Mesendoderm (in vitro differentiated cells): ENCODE measurements around the gene TP73.
"Not testable (repeated sequence)": the region's sequence is repeated elsewhere in the genome, so short reads cannot be mapped to it uniquely, and the experiment has no call there.

Source experiments
- DNase-seq: peaks from one replicate; pipeline ENCODE4 v3.0.0; 2013
- H2AK5ac ChIP-seq: 2 replicates; pipeline ENCODE4 v1.6.1; 2013; ENCODE audit warnings: low read length, inconsistent platforms
- H2BK120ac ChIP-seq: 2 replicates; pipeline ENCODE4 v1.6.1; 2013; ENCODE audit warnings: low read depth, mild to moderate bottlenecking, low read length, moderate library complexity, mixed read lengths
- H2BK15ac ChIP-seq: replicated peaks from 2 replicates; pipeline ENCODE4 v1.6.1; 2013; ENCODE audit warnings: low read depth, mild to moderate bottlenecking, moderate library complexity
- H2BK5ac ChIP-seq: 2 replicates; pipeline ENCODE4 v1.6.1; 2013; ENCODE audit warnings: low read length, inconsistent platforms
- H3K18ac ChIP-seq: 2 replicates; pipeline ENCODE4 v1.6.1; 2013; ENCODE audit warnings: mild to moderate bottlenecking, low read length, mixed read lengths
- H3K23ac ChIP-seq: one replicate; pipeline ENCODE4 v1.6.1; 2013; ENCODE audit warnings: low read length
- H3K27ac ChIP-seq: 2 replicates; pipeline ENCODE4 v1.5.1; 2013; ENCODE audit warnings: low read depth, mild to moderate bottlenecking, inconsistent platforms, low read length, moderate library complexity
- H3K27me3 ChIP-seq: 2 replicates; pipeline ENCODE4 v1.6.1; 2013; ENCODE audit warnings: low read length, control low read depth, mild to moderate bottlenecking, inconsistent platforms; ENCODE audit not compliant: insufficient read depth, poor library complexity
- H3K36me3 ChIP-seq: 2 replicates; pipeline ENCODE4 v1.6.1; 2013; ENCODE audit warnings: low read length, inconsistent platforms; ENCODE audit not compliant: control insufficient read depth, insufficient read depth
- H3K4ac ChIP-seq: one replicate; pipeline ENCODE4 v1.6.1; 2013; ENCODE audit warnings: low read depth, mild to moderate bottlenecking, low read length, moderate library complexity
- H3K4me1 ChIP-seq: 2 replicates; pipeline ENCODE4 v1.6.1; 2013; ENCODE audit warnings: low read depth, low read length, inconsistent platforms; ENCODE audit not compliant: control insufficient read depth
- H3K4me2 ChIP-seq: 2 replicates; pipeline ENCODE4 v1.6.1; 2013; ENCODE audit warnings: low read length
- H3K4me3 ChIP-seq: 2 replicates; pipeline ENCODE4 v1.5.1; 2013; ENCODE audit warnings: mild to moderate bottlenecking, low read length
- H3K56ac ChIP-seq: one replicate; pipeline ENCODE4 v1.6.1; 2013; ENCODE audit warnings: low read length
- H3K79me1 ChIP-seq: 2 replicates; pipeline ENCODE4 v1.6.1; 2013; ENCODE audit warnings: low read length, inconsistent platforms
- H3K79me2 ChIP-seq: 2 replicates; pipeline ENCODE4 v1.6.1; 2013; ENCODE audit warnings: mild to moderate bottlenecking, low read length; ENCODE audit not compliant: control insufficient read depth, insufficient read depth
- H3K9ac ChIP-seq: 2 replicates; pipeline ENCODE4 v1.6.1; 2013; ENCODE audit warnings: low read length, inconsistent platforms
- H4K5ac ChIP-seq: one replicate; pipeline ENCODE4 v1.6.1; 2013; ENCODE audit warnings: low read length
- H4K8ac ChIP-seq: one replicate; pipeline ENCODE4 v1.6.1; 2013; ENCODE audit warnings: low read depth, mild to moderate bottlenecking, control low read depth, low read length, moderate library complexity
- WGBS: extraction: QIAGEN DNeasy Blood & Tissue Kit; methylation state at CpG from one replicate; pipeline ENCODE4 v1.1.7; 2013; ENCODE audit warnings: low lambda C conversion rate, missing lambda C conversion rate; ENCODE audit not compliant: insufficient coverage; ENCODE audit errors: extremely low coverage; 5-methylcytosine and 5-hydroxymethylcytosine counted together

Gene TP73

DNA sequence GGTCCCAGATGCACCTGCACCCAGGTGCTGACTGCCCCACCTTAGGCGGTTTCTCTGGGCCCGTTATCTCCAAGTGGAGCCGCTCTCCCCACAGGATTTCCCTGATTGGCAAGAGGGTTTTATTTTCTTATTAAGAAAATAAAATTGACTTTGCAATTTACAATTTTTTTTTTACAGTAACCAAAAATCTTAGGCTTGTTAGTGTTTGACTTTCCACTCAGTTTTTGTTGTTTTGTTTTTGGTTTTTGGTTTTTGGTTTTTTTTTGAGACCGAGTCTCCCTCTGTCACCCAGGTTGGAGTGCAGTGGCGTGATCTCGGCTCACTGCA, 95.2 kb downstream of the TP73 start:
- WGBS = no CpG with 5 or more reads among the region's 6 CpGs
- Histone ChIP-seq H3K23ac (no peak overlapping the region), H3K4me3 (no peak overlapping the region), H2BK15ac (no peak overlapping the region), H4K8ac (no peak overlapping the region), H2BK5ac (no peak overlapping the region), H3K27me3 (no peaks in the 10 kb centered on the region), H3K9ac (no peak overlapping the region), H3K27ac (no peak overlapping the region), H3K4ac (no peak overlapping the region), H3K56ac (no peak overlapping the region), H3K18ac (no peak overlapping the region), H3K4me2 (no peak overlapping the region), H2AK5ac (no peak overlapping the region), H2BK120ac (no peak overlapping the region), H3K36me3 (peaks cover 3% of the 10 kb centered on the region), H4K5ac (no peak overlapping the region), H3K4me1 (peaks cover 2% of the 10 kb centered on the region), H3K79me1 (peaks cover 12% of the 10 kb centered on the region), H3K79me2 (peaks cover 7% of the 10 kb centered on the region)
- DNase-seq = no peak

DNA sequence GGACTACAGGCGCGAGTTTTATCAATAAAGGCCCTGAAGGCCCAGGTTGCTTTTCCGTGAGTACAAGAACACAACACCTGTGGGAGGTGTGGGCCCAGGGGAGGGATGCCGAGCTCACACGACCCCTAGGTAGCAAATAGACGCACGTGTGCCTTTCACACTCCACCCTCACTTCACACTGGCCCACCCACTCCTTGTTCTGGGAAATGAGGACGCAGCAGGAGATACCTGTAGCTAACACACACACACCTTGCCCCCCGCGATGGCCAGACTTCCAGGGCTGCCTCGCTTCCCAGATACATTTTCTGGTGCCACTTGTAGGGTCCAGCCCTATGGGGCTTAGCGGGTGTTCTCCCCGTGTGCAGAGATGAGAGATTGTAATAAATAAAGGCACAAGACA, 95.6 kb downstream of the TP73 start:
- Histone ChIP-seq H4K8ac (no peak overlapping the region), H3K4me3 (no peak overlapping the region)

DNA sequence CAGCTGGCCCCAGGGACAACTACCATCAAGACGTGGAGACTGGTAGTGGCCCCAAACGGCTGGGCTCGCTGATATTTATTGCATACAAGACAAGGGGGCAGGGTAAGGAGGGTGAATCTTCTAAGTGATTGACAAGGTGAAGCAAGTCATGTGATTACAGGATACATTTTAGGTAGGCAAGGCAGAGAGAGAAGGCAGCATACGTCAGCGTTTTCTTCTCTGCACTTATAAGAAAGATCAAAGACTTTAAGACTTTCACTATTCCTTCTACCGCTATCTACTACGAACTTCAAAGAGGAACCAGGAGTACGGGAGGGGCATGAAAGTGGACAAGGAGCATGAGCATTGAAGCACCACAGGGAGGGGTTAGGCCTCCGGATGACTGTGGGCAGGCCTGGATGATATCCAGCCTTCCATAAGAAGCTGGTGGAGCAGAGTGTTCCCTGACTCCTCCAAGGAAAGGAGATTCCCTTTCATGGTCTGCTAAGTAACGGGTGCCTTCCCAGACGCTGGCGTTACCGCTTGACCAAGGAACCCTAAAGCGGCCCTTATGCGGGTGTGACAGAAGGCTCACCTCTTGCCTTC, 96.1 kb downstream of the TP73 start:
- H3K4me3 ChIP-seq, H3K4me2 ChIP-seq, H3K4me1 ChIP-seq, H3K27me3 ChIP-seq, H3K27ac ChIP-seq, H2BK120ac ChIP-seq, H2BK15ac ChIP-seq, H3K56ac ChIP-seq, H3K18ac ChIP-seq, H4K5ac ChIP-seq, H3K79me2 ChIP-seq, H4K8ac ChIP-seq, H3K23ac ChIP-seq, H3K36me3 ChIP-seq, H3K4ac ChIP-seq, DNase-seq, H2BK5ac ChIP-seq, H2AK5ac ChIP-seq, H3K9ac ChIP-seq: not testable (repeated sequence)
- no CpG with 5 or more reads among the region's 15 CpGs for WGBS
- H3K79me1 ChIP-seq = peaks cover 12% of the 10 kb centered on the region

More for the DNA sequence above, 95.6 kb downstream of the TP73 start:
- Histone ChIP-seq H3K4me1 (peaks cover 2% of the 10 kb centered on the region), H3K36me3 (peaks cover under 1% of the 10 kb centered on the region), H3K79me1 (peaks cover 12% of the 10 kb centered on the region), H2BK15ac (no peak overlapping the region), H2BK120ac (no peak overlapping the region), H3K23ac (no peak overlapping the region), H3K4me2 (no peak overlapping the region), H2AK5ac (no peak overlapping the region), H3K27me3 (no peaks in the 10 kb centered on the region), H3K56ac (no peak overlapping the region), H3K9ac (no peak overlapping the region), H2BK5ac (no peak overlapping the region), H3K18ac (no peak overlapping the region), H3K79me2 (peaks cover 7% of the 10 kb centered on the region), H3K27ac (no peak overlapping the region), H3K4ac (no peak overlapping the region), H4K5ac (no peak overlapping the region)
- DNase-seq = no peak
- WGBS = no CpG with 5 or more reads among the region's 13 CpGs

DNA sequence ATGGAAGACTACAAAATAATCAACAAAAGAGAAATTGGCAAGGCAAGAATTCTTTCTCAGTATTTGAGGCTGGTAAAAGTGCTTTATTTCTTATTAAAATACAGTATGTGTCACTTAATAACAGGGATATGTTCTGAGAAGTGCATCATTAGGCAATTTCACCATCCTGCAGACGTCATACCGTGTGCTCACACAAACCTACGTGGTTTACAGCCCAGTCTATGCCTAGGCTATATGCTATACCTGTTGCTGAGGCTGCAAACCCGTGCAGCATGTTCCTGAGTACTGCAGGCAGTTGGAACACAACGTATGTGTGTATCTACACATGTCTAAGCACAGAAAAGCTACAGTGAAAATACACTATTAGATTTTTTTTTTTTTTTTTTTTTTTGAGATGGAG, 97.2 kb downstream of the TP73 start:
- no peak overlapping the region for H3K27ac ChIP-seq
- H3K79me1 ChIP-seq = peaks cover 12% of the 10 kb centered on the region
- H4K8ac ChIP-seq = no peak overlapping the region
- no CpG with 5 or more reads among the region's 5 CpGs for WGBS
- no peak overlapping the region for H3K9ac ChIP-seq
- no peak overlapping the region for H2BK5ac ChIP-seq
- H4K5ac ChIP-seq = no peak overlapping the region
- H2AK5ac ChIP-seq = no peak overlapping the region
- no peaks in the 10 kb centered on the region for H3K36me3 ChIP-seq
- H3K18ac ChIP-seq = no peak overlapping the region
- H3K23ac ChIP-seq = no peak overlapping the region
- H3K4ac ChIP-seq = no peak overlapping the region
- no peak overlapping the region for H3K56ac ChIP-seq
- no peak overlapping the region for H2BK15ac ChIP-seq
- H2BK120ac ChIP-seq = no peak overlapping the region
- H3K4me1 ChIP-seq = peaks cover 2% of the 10 kb centered on the region
- H3K4me2 ChIP-seq = no peak overlapping the region
- peaks cover 7% of the 10 kb centered on the region for H3K79me2 ChIP-seq
- no peak overlapping the region for H3K4me3 ChIP-seq
- no peaks in the 10 kb centered on the region for H3K27me3 ChIP-seq
- DNase-seq = no peak

DNA sequence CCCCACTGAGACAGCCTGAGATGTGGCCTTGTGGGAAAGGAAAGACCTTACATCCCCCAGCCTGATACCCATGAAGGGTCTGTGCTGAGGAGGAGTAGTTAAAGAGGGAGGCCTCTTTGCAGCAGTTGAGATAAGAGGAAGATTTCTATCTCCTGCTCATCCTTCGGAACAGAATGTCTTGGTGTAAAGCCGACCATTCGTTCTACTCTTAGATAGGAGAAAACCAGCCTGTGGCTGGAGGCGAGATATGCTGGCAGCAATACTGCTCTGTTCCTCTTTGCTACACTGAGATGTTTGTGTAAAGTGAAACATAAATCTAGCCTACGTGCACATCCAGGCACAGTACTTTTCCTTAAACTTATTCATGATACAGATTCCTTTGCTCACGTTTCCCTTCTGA, 98.4 kb downstream of the TP73 start:
- H3K4me1 ChIP-seq = no peaks in the 10 kb centered on the region
- no CpG with 5 or more reads among the region's 6 CpGs for WGBS
- no peak overlapping the region for H2BK15ac ChIP-seq
- H3K23ac ChIP-seq = no peak overlapping the region
- no peak overlapping the region for H3K56ac ChIP-seq
- H2BK120ac ChIP-seq = no peak overlapping the region
- H3K4me2 ChIP-seq = no peak overlapping the region
- no peak overlapping the region for H4K5ac ChIP-seq
- no peak overlapping the region for H2AK5ac ChIP-seq
- peaks cover 3% of the 10 kb centered on the region for H3K79me1 ChIP-seq
- H4K8ac ChIP-seq = no peak overlapping the region
- H2BK5ac ChIP-seq = no peak overlapping the region
- no peaks in the 10 kb centered on the region for H3K36me3 ChIP-seq
- H3K9ac ChIP-seq = no peak overlapping the region
- H3K4ac ChIP-seq = no peak overlapping the region
- peaks cover 3% of the 10 kb centered on the region for H3K79me2 ChIP-seq
- no peaks in the 10 kb centered on the region for H3K27me3 ChIP-seq
- H3K18ac ChIP-seq = no peak overlapping the region
- no peak overlapping the region for H3K4me3 ChIP-seq
- DNase-seq = no peak
- no peak overlapping the region for H3K27ac ChIP-seq

DNA sequence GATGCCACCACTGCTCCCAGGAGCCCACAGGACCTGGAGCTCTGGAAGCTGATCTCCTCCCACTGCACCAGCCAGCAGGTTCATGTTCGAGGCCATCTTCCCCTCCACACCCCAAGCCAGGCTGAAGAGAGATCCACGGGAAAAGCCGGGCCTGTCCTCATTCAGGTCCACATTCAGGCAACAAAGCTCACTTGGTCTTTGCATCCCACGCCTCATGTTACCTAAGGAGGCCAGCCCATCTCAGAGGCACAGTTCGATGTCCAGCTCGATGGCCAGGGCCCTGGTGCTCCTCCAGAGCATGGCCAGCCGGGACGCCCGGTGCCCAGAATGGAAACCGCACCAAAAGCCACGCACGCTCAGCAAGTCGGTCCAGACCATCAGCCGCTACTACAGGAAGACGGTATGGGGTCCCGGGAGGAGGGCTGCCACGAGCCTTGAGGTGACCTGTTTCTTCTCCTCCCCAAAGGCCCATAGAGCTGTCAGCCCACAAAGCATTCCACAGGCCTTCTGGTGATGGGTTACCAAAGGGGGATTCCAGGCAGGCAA, 100.2 kb downstream of the TP73 start, which contains the start of gene CCDC27:
Gene CCDC27, plus strand, starts transcription at position 51 of the 546 bp plus-strand sequence. Its CDS starts 32 bp downstream, at position 83.
- Histone ChIP-seq H2BK5ac (no peak within 1 kb of the TSS), H3K56ac (no peak within 1 kb of the TSS), H3K4me1 (no peaks in the 10 kb centered on the region), H3K79me2 (no peaks in the 10 kb centered on the region), H3K4ac (no peak within 1 kb of the TSS), H3K23ac (no peak within 1 kb of the TSS), H2BK15ac (no peak within 1 kb of the TSS), H3K27me3 (no peaks in the 10 kb centered on the region), H2AK5ac (no peak within 1 kb of the TSS), H3K27ac (no peak within 1 kb of the TSS), H4K5ac (no peak within 1 kb of the TSS), H3K9ac (no peak within 1 kb of the TSS), H2BK120ac (no peak within 1 kb of the TSS), H3K36me3 (no peaks in the 10 kb centered on the region), H3K79me1 (no peaks in the 10 kb centered on the region), H3K18ac (no peak within 1 kb of the TSS), H4K8ac (no peak within 1 kb of the TSS), H3K4me2 (no peak within 1 kb of the TSS), H3K4me3 (no peak within 1 kb of the TSS)
- no peak for DNase-seq
- WGBS = no CpG with 5 or more reads among the region's 17 CpGs
